SJCRH30 (cell line): ENCODE data around the gene MAN2A1. TPM values are rescaled to one million over a fixed set of nuclear protein-coding genes. Genes with fewer than 3 reads are reported as not detected.
"Not testable (repeated sequence)": the region's sequence is repeated elsewhere in the genome, so short reads cannot be mapped to it uniquely, and the experiment has no call there.

ENCODE experiments used
- DNase-seq, 2 experiments: peaks; one replicate each; pipeline ENCODE4 v3.0.0-alpha.2; 2015 to 2020
- H3K27ac ChIP-seq: fragments of 250-450 bp; sonication (Bioruptor Pico); 2 replicates; pipeline ENCODE4 v1.5.1; 2020; ENCODE audit warnings: mild to moderate bottlenecking, moderate library complexity
- H3K27me3 ChIP-seq: fragments of 250-450 bp; sonication (Bioruptor Pico); 2 replicates; pipeline ENCODE4 v1.5.1; 2020; ENCODE audit warnings: mild to moderate bottlenecking, moderate library complexity
- H3K36me3 ChIP-seq: fragments of 250-450 bp; sonication (Bioruptor Pico); 2 replicates; pipeline ENCODE4 v1.5.1; 2020; ENCODE audit warnings: mild to moderate bottlenecking, moderate library complexity
- H3K4me1 ChIP-seq: fragments of 250-450 bp; sonication (Bioruptor Pico); 2 replicates; pipeline ENCODE4 v1.5.1; 2020; ENCODE audit warnings: mild to moderate bottlenecking, moderate library complexity
- H3K4me3 ChIP-seq: fragments of 250-450 bp; sonication (Bioruptor Pico); 2 replicates; pipeline ENCODE4 v1.5.1; 2020; ENCODE audit warnings: mild to moderate bottlenecking, moderate library complexity
- H3K9me3 ChIP-seq: fragments of 250-450 bp; sonication (Bioruptor Pico); replicated peaks from 2 replicates; pipeline ENCODE4 v1.5.1; 2020; ENCODE audit warnings: mild to moderate bottlenecking, moderate library complexity
- total RNA-seq: library from RNA; depleted of rRNA; stranded (reverse); fragments of >200 nt; shearing (Covaris generic); gene quantifications from 2 replicates; pipeline ENCODE4 v1.2.3, GENCODE V29; 2014

MAN2A1 gene
- total RNA-seq, 1 experiment from 2014 or later = 45.8 TPM

GRCh38 chr5:109826426-109826825 is 136.7 kb downstream of the MAN2A1 start:
- Histone ChIP-seq H3K36me3 (peaks cover 48% of the 10 kb centered on the region), H3K27me3 (no peaks in the 10 kb centered on the region), H3K4me3 (no peak overlapping the region), H3K9me3 (no peaks in the 10 kb centered on the region), H3K27ac (no peak overlapping the region), H3K4me1 (peaks cover 9% of the 10 kb centered on the region)
- no peak for DNase-seq

DNA sequence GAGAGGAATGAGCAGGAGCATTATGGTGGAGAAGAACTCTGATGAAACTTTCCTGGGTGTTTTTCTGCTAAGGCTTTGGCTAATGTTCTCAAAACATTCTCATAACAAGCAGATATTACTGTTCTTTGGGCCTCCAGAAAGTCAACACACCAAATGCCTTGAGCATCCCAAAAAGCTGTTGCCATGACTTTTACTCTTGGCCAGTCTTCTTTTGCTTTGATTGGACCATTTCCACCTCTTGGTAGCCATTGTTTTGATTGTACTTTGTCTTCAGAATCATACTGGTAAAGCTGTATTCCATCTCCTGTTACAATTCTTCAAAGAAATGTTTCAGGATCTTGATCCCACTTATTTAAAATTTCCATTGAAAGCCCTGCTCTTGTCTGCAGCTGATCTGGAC is 139.6 kb downstream of the MAN2A1 start:
- DNase-seq = no peak
- no peak overlapping the region for H3K27ac ChIP-seq
- no peaks in the 10 kb centered on the region for H3K27me3 ChIP-seq
- H3K36me3 ChIP-seq = peaks cover 36% of the 10 kb centered on the region
- H3K9me3 ChIP-seq = 0 out of 2 replicates have a peak, but pooled peaks cover 6% of the 10 kb centered on the region
- H3K4me1 ChIP-seq = peaks cover 24% of the 10 kb centered on the region
- no peak overlapping the region for H3K4me3 ChIP-seq

- peaks cover 24% of the 10 kb centered on the region for H3K4me1 ChIP-seq
- peak overlapping the region; percentile 49 for H3K27ac ChIP-seq
- H3K36me3 ChIP-seq = peaks cover 35% of the 10 kb centered on the region
- H3K9me3 ChIP-seq = 0 out of 2 replicates have a peak, but pooled peaks cover 6% of the 10 kb centered on the region
- H3K4me3 ChIP-seq = no peak overlapping the region
- H3K27me3 ChIP-seq = no peaks in the 10 kb centered on the region
- peak in 1 of 2 experiments; percentile 38 for DNase-seq
Observed at GRCh38 chr5:109830955-109831502, 141.3 kb downstream of the MAN2A1 start.

GRCh38 chr5:109832207-109833188 is 142.8 kb downstream of the MAN2A1 start:
- DNase-seq = peak; percentile 26 to 66
- H3K27ac ChIP-seq = peak overlapping the region; percentile 49
- H3K36me3 ChIP-seq = peaks cover 28% of the 10 kb centered on the region
- H3K9me3 ChIP-seq, H3K4me3 ChIP-seq, H3K27me3 ChIP-seq: not testable (repeated sequence)
- peaks cover 24% of the 10 kb centered on the region for H3K4me1 ChIP-seq

- peaks cover 25% of the 10 kb centered on the region for H3K36me3 ChIP-seq
- H3K9me3 ChIP-seq = 0 out of 2 replicates have a peak, but pooled peaks cover 6% of the 10 kb centered on the region
- no peak overlapping the region for H3K4me3 ChIP-seq
- DNase-seq = peak in 1 of 2 experiments; percentile 18
- H3K4me1 ChIP-seq = peaks cover 24% of the 10 kb centered on the region
- no peak overlapping the region for H3K27ac ChIP-seq
- no peaks in the 10 kb centered on the region for H3K27me3 ChIP-seq
Observed at GRCh38 chr5:109833946-109834345, 144.2 kb downstream of the MAN2A1 start.

GRCh38 chr5:109836280-109836679 is 146.6 kb downstream of the MAN2A1 start:
- H3K36me3 ChIP-seq = peaks cover 26% of the 10 kb centered on the region
- no peak for DNase-seq
- peaks cover 16% of the 10 kb centered on the region for H3K4me1 ChIP-seq
- no peak overlapping the region for H3K4me3 ChIP-seq
- no peaks in the 10 kb centered on the region for H3K27me3 ChIP-seq
- 0 out of 2 replicates have a peak, but pooled peaks cover 6% of the 10 kb centered on the region for H3K9me3 ChIP-seq
- no peak overlapping the region for H3K27ac ChIP-seq

DNA sequence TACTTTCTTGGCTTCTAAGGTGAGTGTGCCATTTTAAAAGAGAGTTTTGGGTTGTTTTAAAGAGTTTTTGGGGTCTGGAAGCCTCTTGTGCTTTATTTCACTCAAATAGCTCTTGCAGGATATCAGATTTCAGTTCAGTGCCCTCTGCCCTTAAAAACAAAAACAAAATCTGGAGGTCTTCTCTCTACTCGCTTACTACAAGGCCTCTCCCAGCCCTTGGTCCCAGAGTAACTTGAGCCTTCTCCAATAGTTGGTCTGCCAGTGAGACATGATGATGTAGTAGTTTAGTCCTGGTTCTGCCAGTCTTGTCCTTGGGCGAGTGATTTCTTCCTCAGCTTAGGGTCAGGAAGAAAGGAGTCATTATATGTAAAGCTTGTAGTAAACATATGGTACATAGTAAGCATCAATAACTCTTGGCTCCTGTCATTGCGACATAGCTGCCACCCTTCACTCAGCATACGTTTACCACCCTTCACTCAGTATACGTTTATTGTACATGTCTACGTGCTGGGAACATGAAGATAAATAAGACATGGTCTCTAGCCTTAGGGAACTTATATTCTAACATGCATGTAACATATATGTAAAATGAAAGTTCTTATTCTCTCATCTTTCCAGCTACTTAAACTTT is 147.6 kb downstream of the MAN2A1 start:
- Histone ChIP-seq H3K4me3 (no peak overlapping the region), H3K9me3 (0 out of 2 replicates have a peak, but pooled peaks cover 6% of the 10 kb centered on the region), H3K36me3 (peaks cover 25% of the 10 kb centered on the region), H3K27ac (no peak overlapping the region), H3K27me3 (no peaks in the 10 kb centered on the region), H3K4me1 (peaks cover 5% of the 10 kb centered on the region)
- DNase-seq = peak in 1 of 2 experiments; percentile 9

DNA sequence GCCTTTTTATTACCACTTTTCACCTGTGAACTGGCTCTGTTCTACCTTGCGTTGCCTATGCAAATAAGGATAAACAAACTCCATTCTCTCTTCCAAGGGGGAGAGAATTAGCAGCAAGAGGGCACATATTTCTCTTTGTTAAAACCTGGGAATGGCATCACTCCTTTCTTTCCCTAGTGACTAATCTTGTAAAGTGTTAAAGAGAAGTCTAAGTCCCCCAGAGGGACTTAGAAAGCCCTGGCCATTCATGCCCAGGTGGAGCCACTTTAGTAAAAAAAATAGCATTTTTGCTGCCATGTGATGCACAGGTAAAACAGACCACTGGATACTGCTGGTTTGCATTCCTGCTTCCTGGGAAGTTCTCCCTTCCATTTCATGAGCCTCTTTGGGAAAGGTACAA is 148.4 kb downstream of the MAN2A1 start:
- Histone ChIP-seq H3K36me3 (peaks cover 28% of the 10 kb centered on the region), H3K27ac (no peak overlapping the region), H3K4me1 (peaks cover 4% of the 10 kb centered on the region), H3K4me3 (no peak overlapping the region), H3K27me3 (no peaks in the 10 kb centered on the region), H3K9me3 (0 out of 2 replicates have a peak, but pooled peaks cover 6% of the 10 kb centered on the region)
- DNase-seq = no peak

DNA sequence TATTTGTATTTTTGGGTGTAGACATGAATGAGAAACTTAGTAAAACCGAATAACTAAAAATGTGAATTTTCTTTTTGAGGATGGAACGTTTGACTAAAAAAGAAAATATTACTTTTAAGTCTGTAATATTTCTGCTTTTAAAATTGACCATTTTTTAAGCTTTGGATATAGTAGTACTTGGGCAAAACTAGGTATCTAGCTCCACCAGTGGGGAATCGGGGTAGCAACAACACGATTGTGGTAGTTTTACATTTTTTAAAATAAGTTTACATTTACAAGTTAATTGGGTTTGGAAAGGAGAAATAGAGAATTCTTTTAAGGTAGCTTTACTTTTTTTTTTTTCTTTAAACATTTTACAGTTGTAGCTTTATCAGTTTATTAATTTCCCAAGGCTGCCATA is 154.4 kb downstream of the MAN2A1 start:
- Histone ChIP-seq H3K4me1 (peaks cover 4% of the 10 kb centered on the region; the same call in 1 of the 2 replicates), H3K9me3 (no peaks in the 10 kb centered on the region), H3K27me3 (no peaks in the 10 kb centered on the region), H3K27ac (no peak overlapping the region), H3K36me3 (peaks cover 37% of the 10 kb centered on the region), H3K4me3 (no peak overlapping the region)
- DNase-seq = no peak

- Histone ChIP-seq H3K4me1 (peaks cover 4% of the 10 kb centered on the region; the same call in 1 of the 2 replicates), H3K9me3 (no peaks in the 10 kb centered on the region), H3K27ac (no peak overlapping the region), H3K36me3 (peaks cover 37% of the 10 kb centered on the region), H3K27me3 (no peaks in the 10 kb centered on the region), H3K4me3 (no peak overlapping the region)
- DNase-seq = peak in 1 of 2 experiments; percentile 21
Observed at GRCh38 chr5:109844695-109845094, 155.0 kb downstream of the MAN2A1 start.

- H3K27me3 ChIP-seq = no peaks in the 10 kb centered on the region
- H3K4me3 ChIP-seq = no peak overlapping the region
- no peak for DNase-seq
- H3K27ac ChIP-seq = no peak overlapping the region
- H3K4me1 ChIP-seq = peaks cover 4% of the 10 kb centered on the region; the same call in 1 of the 2 replicates
- H3K9me3 ChIP-seq = no peaks in the 10 kb centered on the region
- peaks cover 44% of the 10 kb centered on the region for H3K36me3 ChIP-seq
Observed at GRCh38 chr5:109848130-109848529, 158.4 kb downstream of the MAN2A1 start.

GRCh38 chr5:109849478-109850088 is 159.9 kb downstream of the MAN2A1 start:
- Histone ChIP-seq H3K4me3 (no peak overlapping the region), H3K27me3 (no peaks in the 10 kb centered on the region), H3K36me3 (peaks cover 39% of the 10 kb centered on the region), H3K4me1 (peaks cover 1% of the 10 kb centered on the region; the same call in 1 of the 2 replicates), H3K27ac (no peak overlapping the region), H3K9me3 (no peaks in the 10 kb centered on the region)
- DNase-seq = no peak

- no peak for DNase-seq
- H3K27me3 ChIP-seq = no peaks in the 10 kb centered on the region
- H3K27ac ChIP-seq = no peak overlapping the region
Observed at GRCh38 chr5:109852371-109853155, 162.8 kb downstream of the MAN2A1 start.

GRCh38 chr5:109853377-109853776 is 163.7 kb downstream of the MAN2A1 start:
- Histone ChIP-seq H3K4me1 (no peaks in the 10 kb centered on the region), H3K27ac (no peak overlapping the region), H3K27me3 (no peaks in the 10 kb centered on the region), H3K9me3 (no peaks in the 10 kb centered on the region), H3K4me3 (no peak overlapping the region), H3K36me3 (peaks cover 53% of the 10 kb centered on the region)
- no peak for DNase-seq

More at GRCh38 chr5:109852371-109853155, 162.8 kb downstream of the MAN2A1 start:
- no peaks in the 10 kb centered on the region for H3K4me1 ChIP-seq
- no peaks in the 10 kb centered on the region for H3K9me3 ChIP-seq
- H3K36me3 ChIP-seq = peaks cover 47% of the 10 kb centered on the region
- H3K4me3 ChIP-seq = no peak overlapping the region
